Left ventricle myocardium inferior (tissue), 1 donor: ENCODE results near the gene RPLP2. TPM values are rescaled to one million over a fixed set of nuclear protein-coding genes. Genes with fewer than 3 reads are reported as not detected.

Source experiments
- DNase-seq: peaks from one replicate; pipeline ENCODE4 v3.0.0-alpha.2; 2020
- H3K27ac ChIP-seq: fragments of 200-600 bp; replicated peaks from 2 replicates; pipeline ENCODE4 v1.8.0; 2021
- H3K27me3 ChIP-seq: fragments of 200-600 bp; 2 replicates; pipeline ENCODE4 v1.8.0; 2021; ENCODE audit warnings: low read depth
- H3K36me3 ChIP-seq: fragments of 200-600 bp; 2 replicates; pipeline ENCODE4 v1.8.0; 2021
- H3K4me1 ChIP-seq: fragments of 200-600 bp; 2 replicates; pipeline ENCODE4 v1.8.0; 2021
- H3K4me3 ChIP-seq: fragments of 200-600 bp; 2 replicates; pipeline ENCODE4 v1.8.0; 2021; ENCODE audit warnings: mild to moderate bottlenecking, moderate library complexity
- H3K9me3 ChIP-seq: fragments of 200-600 bp; replicated peaks from 2 replicates; pipeline ENCODE4 v1.8.0; 2021
- CTCF ChIP-seq: fragments of 200-600 bp; IDR thresholded peaks from 2 replicates; pipeline ENCODE4 v1.8.0; 2021; ENCODE audit warnings: antibody characterized with exemption, mild to moderate bottlenecking, borderline replicate concordance
- intact Hi-C: fragments of 100-400 bp; cut with micrococcal nuclease; formaldehyde crosslinking; loops from one replicate; pipeline ENCODE4 v1.11.0; 2022
- total RNA-seq: library from RNA; stranded (reverse); fragmentation: NEBNext Ultra II Directional; extraction: Animal tissue kit (Norgen Biotek cat#: 25700); gene quantifications from one replicate; pipeline ENCODE4 v1.2.1, GENCODE V29; 2021
- donor health status: DM: no; HTN: yes; CAD: no; lungs with severe emphysema.

RPLP2 gene
- total RNA-seq, 1 donor from 2014 or later, result 871 TPM

DNA sequence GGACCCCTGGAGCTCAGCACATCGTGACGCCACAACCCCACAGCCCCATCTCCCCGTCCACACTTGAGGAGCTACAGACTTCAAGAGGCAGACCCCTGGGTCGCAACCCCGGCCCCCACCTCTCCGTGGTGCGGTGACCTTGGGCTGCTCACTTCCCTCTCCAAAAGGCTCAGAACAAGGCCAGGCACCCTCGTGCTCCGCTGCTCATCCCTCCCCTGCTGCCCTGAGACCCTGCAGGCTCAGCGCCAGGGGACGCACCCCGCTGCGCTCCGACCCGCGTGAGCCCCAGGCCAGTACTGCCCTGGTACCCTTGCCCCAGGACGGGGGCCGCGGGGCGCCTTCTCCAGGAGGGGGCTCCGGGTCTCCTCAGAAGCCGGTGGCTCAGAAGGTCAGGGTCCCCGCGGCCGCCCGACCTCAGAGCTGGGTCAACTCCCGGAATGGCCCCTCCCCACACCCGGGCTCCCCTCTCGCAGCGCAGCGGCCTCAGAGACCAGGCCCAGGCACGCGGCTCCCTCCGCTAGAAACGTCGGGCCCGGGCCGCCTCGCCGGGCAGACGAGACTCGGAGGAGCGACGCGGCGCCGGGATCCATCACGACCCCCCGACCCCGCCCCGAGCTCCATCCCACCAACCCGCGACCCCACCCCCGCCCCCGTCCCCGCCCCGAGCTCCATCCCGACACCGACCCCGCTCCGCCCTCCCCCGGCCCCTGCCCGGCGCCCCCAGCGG, 33.0 kb upstream of the RPLP2 start:
- Histone ChIP-seq H3K4me3 (peak overlapping the region; percentile 94), H3K4me1 (peaks cover 54% of the 10 kb centered on the region)

GRCh38 chr11:777288-778255, 32.2 kb upstream of the RPLP2 start, which contains the start of gene GATD1:
TSS of gene GATD1 (minus strand) at chr11:777487. CDS start at chr11:777462, 25 bp downstream.
- Histone ChIP-seq H3K27ac (peak within 1 kb of the TSS; percentile 87), H3K4me3 (peak within 1 kb of the TSS; percentile 94), H3K27me3 (no peaks in the 10 kb centered on the region), H3K9me3 (no peaks in the 10 kb centered on the region), H3K4me1 (peaks cover 54% of the 10 kb centered on the region), H3K36me3 (peaks cover 14% of the 10 kb centered on the region)
- intact Hi-C loops, result no loop called here
- DNase-seq, result peak; percentile 93
- TF ChIP-seq CTCF, result no peak

More for the DNA sequence above, 33.0 kb upstream of the RPLP2 start:
- Histone ChIP-seq H3K27me3 (no peaks in the 10 kb centered on the region), H3K27ac (peak overlapping the region; percentile 87), H3K36me3 (peaks cover 20% of the 10 kb centered on the region), H3K9me3 (no peaks in the 10 kb centered on the region)
- no peak for TF ChIP-seq CTCF
- DNase-seq, result no peak
- intact Hi-C loops, result no loop called here

DNA sequence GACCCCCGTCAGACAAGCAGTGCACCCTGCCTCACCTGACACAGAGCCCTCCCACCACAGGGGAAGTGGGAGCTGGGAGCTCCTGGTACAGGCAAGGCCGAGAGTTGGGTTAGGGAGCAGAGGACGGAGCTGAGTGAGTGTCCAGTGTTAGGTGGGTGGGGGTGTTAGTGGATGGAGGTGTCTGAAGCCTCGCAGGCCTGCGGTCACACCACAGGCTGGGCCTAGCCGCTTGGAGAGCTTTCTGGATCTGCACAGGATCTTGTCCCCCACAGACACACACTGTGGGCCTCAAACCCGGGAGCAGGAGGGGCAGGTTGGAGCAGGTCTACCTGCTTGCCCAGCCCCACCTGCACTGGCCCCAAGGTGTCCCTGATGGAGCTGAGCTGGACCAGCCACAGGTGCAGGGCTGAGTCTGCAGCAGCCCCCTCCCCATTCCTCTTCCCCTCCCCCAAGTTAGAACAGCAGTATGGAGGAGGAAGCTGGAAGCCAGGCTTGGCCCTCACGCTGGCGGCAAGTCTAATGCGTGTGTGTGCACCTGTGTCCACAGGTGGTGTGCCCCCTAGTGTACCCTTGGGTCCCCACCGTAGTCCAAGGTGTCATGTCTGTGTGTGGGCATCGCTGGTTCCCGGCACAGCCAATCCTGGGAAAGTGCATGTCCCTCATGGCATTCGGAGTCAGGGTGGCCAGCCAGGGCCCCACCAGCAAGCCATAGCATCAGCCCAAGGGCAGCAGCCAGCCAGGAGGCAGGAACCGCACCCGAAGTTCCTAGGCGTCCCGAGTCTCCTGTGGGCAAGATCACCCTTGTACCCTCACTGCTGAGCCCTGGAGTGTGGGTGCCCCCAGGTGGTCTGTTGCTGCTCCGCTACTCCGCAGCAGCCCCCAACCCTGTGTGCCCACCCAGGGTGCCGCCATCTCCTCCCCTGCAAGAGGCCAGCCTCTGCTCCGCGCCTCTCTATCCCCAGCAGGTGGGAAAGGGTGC, 30.5 kb upstream of the RPLP2 start:
- intact Hi-C loops, result no loop called here
- TF ChIP-seq CTCF, result no peak
- H3K27ac ChIP-seq, result no peak overlapping the region
- H3K27me3 ChIP-seq, result no peaks in the 10 kb centered on the region
- H3K9me3 ChIP-seq, result no peaks in the 10 kb centered on the region
- H3K4me3 ChIP-seq, result no peak overlapping the region
- no peaks in the 10 kb centered on the region for H3K36me3 ChIP-seq
- DNase-seq, result no peak
- peaks cover 55% of the 10 kb centered on the region for H3K4me1 ChIP-seq

DNA sequence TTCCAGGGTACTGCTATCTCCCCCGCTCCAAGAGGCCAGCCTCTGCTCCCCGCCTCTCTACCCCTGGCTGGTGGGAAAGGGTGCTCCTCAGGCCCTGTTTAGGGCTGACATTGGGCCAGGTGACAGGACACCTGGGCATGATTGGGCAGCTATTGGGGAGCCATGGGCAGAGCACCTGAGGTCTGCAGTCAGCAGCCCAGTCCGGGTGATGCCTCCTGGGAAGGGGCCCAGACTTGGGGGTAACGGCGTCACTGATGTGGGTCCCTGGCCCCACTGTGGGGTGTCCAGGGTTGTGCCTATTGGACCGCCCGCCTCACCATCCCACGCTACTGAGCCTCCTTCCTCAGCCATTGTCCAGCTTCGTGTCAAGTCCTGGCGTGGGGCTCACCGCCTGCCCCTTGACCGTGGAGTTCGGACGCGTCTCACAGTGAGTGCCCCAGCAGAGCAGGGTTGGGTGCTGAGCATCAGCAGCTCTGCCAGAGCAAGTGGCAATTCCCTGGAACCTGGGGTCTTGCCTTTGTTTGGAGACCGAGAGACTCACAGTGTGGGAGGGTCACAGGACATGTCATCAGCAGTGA, 29.7 kb upstream of the RPLP2 start:
- intact Hi-C loops, result no loop called here
- Histone ChIP-seq H3K27me3 (no peaks in the 10 kb centered on the region), H3K4me3 (no peak overlapping the region), H3K27ac (no peak overlapping the region), H3K4me1 (peaks cover 50% of the 10 kb centered on the region), H3K9me3 (no peaks in the 10 kb centered on the region), H3K36me3 (no peaks in the 10 kb centered on the region)
- TF ChIP-seq CTCF, result no peak
- DNase-seq, result no peak
